ENCODE results near the gene THBS2. TPM values are rescaled to one million over a fixed set of nuclear protein-coding genes. Genes with fewer than 3 reads are reported as not detected.

Gene THBS2
- total RNA-seq, 2 experiments from 2014 or later, result not detected

DNA sequence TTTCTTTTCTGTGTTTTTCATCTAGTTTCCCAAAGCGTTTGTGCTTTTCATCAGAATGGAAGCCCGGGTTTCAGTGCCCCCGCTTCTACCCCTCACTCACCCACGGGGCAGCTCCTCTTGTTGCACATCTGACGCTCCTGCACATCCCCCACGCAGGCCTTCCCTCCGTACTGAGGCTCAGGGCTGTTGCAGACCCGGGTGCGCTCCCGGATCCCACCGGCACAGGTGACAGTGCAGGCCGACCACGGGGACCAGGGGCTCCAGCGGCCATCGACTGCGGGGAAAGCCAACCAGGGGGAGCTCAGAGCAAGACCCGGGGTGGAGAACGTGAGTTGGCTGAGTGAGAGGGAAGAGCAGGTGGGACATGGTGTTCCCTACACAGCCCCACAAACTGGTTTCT is 19.0 kb downstream of the THBS2 start:
- H3K4me3 Mint-ChIP-seq, result no peak overlapping the region

DNA sequence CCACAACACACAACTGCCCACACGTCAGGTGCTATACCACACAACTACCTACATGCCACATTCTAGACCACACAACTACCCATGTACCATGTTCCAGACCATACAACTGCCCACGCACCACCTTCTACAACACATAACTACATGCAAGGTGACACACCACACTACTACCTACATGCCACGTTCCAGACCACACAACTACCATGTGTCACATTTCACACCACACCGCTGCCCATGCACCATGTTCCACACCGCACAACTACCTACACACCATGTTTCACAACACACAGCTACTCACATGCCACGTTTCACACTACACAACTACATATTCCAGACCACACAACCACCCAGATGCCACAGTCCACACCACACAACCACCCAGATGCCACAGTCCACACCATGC is 19.8 kb downstream of the THBS2 start:
- peaks cover 13% of the 10 kb centered on the region for H3K9me3 Mint-ChIP-seq
- no peaks in the 10 kb centered on the region for H3K4me1 Mint-ChIP-seq
- peaks cover 3% of the 10 kb centered on the region for H3K36me3 Mint-ChIP-seq
- H3K4me3 Mint-ChIP-seq, result no peak overlapping the region
- H3K27ac Mint-ChIP-seq, result no peak overlapping the region
- H3K27me3 Mint-ChIP-seq, result no peaks in the 10 kb centered on the region
- no peak for DNase-seq

More for the DNA sequence above, 19.0 kb downstream of the THBS2 start:
- DNase-seq, result no peak
- no peaks in the 10 kb centered on the region for H3K27me3 Mint-ChIP-seq
- peaks cover 13% of the 10 kb centered on the region for H3K9me3 Mint-ChIP-seq
- no peak overlapping the region for H3K27ac Mint-ChIP-seq
- peaks cover 3% of the 10 kb centered on the region for H3K36me3 Mint-ChIP-seq
- no peaks in the 10 kb centered on the region for H3K4me1 Mint-ChIP-seq

DNA sequence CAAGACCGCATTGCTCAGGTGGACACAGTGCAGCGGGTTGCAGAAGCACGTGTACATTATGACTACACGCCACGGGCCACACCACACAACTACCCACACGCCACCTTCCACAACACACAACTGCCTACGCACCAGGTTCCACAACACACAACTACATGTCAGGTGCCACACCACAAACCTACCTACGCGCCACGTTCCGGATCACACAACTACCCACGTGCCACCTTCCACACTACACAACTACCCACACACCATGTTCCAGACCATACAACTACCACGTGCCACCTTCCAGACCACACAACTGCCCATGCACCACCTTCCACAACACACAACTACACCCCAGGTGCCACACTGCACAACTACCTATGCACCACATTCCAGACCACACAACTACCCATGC is 20.5 kb downstream of the THBS2 start:
- Mint-ChIP-seq H3K27ac (no peak overlapping the region), H3K36me3 (peaks cover 3% of the 10 kb centered on the region), H3K4me1 (no peaks in the 10 kb centered on the region), H3K27me3 (no peaks in the 10 kb centered on the region), H3K9me3 (peaks cover 13% of the 10 kb centered on the region), H3K4me3 (no peak overlapping the region)
- no peak for DNase-seq

DNA sequence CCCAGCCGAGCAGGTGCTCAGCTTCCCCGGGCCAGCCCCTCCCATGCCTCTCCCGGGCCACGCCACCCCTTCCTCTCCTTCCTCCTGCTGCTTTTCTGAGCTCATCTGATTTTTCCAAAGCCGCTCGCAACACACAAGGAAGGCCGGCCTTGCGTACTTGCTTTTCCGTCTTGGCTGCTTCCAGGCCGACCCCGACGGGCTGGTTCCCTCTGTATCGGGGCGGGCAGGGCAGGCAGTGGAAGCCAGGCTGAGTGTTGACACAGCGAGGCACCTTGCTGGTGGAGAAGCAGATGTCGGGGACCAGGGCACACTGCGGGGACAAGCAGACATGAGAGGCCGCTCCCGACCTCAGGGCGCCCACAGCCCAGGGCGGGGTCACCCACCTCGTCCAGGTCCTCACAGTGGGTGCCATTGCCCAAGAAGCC is 21.1 kb downstream of the THBS2 start:
- Mint-ChIP-seq H3K36me3 (peaks cover 3% of the 10 kb centered on the region), H3K27ac (no peak overlapping the region), H3K27me3 (no peaks in the 10 kb centered on the region), H3K4me1 (no peaks in the 10 kb centered on the region), H3K4me3 (no peak overlapping the region), H3K9me3 (peaks cover 13% of the 10 kb centered on the region)
- no peak for DNase-seq

DNA sequence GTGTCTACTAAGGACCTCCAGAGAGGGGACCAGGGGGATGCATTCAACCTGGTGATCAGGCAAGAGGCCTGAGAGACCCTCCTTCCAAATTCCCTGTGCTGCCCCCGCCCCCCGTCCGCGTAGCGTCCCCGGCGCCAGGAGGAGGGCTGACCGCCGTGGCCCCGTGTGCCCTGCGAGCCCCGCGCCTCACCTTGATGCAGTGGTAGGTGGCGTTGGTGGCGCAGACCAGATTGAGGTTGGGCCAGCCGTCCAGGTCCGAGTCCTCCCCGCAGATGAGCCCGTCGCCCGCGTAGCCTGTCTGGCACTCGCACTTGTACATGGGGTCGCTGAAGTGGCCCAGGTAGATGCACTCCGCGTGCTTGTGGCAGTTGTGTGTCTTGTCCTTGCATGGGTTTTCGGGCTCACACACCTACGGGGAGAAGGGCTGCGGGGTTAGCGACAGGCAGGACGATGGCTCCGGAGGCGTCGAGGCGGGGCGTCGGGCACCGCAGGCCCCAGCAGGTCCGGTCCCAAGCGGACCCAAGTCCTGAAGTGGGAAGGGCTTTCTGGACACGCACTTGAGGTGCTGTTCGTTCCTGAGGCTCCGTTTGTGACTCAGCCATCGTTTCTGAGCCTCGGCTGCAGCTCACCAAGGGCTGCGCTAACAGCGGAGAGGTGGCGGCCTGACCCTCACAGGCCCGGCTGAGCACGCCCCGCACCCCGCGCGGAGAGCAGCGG is 21.7 kb downstream of the THBS2 start:
- Mint-ChIP-seq H3K36me3 (peaks cover 3% of the 10 kb centered on the region), H3K27ac (no peak overlapping the region), H3K9me3 (peaks cover 13% of the 10 kb centered on the region), H3K27me3 (no peaks in the 10 kb centered on the region), H3K4me1 (no peaks in the 10 kb centered on the region), H3K4me3 (no peak overlapping the region)
- DNase-seq, result no peak

DNA sequence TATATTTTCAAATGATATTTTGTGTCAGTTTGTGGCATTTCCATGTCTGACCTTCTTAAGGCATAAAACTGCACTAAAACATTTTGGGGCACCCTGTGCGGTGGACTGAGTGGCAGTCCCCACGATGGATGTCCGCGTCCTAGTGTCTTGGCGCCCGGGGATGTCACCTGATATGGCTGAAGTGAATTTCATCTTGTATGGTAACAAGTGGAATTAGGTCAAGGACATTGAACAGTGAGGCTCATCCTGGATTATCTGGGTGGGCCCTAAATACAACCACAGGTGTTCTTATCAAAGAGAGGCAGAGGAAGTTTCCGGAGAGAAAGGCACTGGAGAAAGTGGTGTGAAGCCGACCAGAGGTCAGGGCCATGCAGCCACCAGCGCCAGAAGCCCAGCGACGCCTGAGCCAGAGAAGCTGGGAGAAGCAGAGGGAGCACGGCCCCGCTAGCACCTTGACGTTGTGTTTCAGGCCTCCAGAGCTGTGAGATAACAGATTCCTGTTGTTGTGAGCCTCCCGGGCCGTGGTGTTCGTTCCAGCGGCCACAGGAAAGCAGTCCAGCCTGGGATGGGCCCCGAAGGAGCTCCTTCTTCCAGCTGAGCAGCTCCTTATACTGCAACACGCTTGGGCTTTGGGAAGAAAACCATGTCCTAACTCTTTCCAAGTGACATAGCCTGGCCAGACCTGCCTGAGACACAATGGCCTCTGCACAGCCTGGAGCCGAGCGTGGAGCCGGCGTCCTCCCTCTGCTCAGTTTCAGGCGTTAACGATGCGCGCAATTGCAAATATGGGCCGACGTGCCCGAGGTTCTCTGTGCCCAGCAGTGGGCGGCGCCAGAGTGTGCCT is 22.5 kb downstream of the THBS2 start:
- Mint-ChIP-seq H3K9me3 (peaks cover 13% of the 10 kb centered on the region), H3K4me3 (no peak overlapping the region), H3K27me3 (no peaks in the 10 kb centered on the region), H3K36me3 (peaks cover 3% of the 10 kb centered on the region), H3K27ac (no peak overlapping the region), H3K4me1 (no peaks in the 10 kb centered on the region)
- DNase-seq, result no peak

DNA sequence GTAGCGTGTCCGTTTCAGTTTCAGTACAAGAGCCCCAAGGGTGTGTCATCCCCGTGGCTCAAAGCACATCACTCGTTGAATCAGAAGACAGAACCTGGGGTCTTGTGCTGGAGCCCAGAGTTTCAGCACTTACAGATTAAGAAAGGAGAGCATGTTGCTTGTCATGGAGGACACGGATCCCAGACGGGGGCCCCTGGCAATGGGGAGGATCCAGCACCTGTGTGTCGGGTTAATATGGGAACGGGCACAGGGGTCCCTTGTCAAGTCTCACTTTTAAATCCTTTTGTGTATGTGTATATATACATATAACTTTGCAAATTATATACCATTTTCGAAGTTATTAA is 23.4 kb downstream of the THBS2 start:
- Mint-ChIP-seq H3K36me3 (peaks cover 3% of the 10 kb centered on the region), H3K9me3 (peaks cover 13% of the 10 kb centered on the region), H3K27me3 (no peaks in the 10 kb centered on the region), H3K27ac (no peak overlapping the region), H3K4me1 (no peaks in the 10 kb centered on the region), H3K4me3 (no peak overlapping the region)
- no peak for DNase-seq

DNA sequence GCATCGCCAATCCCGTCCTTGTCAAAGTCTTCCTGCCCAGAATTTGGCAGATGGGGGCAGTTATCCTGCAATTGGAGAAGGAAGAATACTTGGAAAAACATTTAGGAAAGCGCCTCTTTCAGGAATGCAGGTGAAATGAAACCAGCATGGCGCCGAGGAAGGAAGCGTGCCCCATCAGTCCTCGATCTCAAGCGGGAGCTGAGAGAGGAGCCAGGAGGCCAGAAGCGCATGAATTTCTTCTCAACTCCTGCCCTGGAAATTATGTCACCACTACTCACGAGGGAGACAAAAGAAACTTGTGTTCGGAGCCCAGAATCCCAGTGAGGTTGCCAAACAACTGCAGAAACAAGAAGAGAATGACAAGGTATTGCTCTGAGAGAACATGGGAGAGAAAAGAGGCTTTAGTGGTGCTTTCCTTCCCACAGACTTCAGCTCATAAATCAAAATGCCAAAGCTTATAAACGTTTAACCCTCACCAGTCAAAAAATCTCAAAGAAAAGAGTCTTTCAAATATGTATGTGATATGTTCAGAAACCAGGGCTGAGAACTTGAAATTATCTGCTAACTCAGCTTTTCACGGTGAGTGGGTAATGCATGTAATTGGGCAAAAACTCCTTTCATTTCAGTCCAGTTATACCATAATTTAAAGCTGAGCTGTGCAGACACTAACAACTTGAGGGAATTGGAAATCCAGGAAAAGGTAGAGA is 23.9 kb downstream of the THBS2 start:
- Mint-ChIP-seq H3K36me3 (peaks cover 3% of the 10 kb centered on the region), H3K27me3 (no peaks in the 10 kb centered on the region), H3K27ac (no peak overlapping the region), H3K4me1 (no peaks in the 10 kb centered on the region), H3K4me3 (no peak overlapping the region), H3K9me3 (peaks cover 13% of the 10 kb centered on the region)
- no peak for DNase-seq

DNA sequence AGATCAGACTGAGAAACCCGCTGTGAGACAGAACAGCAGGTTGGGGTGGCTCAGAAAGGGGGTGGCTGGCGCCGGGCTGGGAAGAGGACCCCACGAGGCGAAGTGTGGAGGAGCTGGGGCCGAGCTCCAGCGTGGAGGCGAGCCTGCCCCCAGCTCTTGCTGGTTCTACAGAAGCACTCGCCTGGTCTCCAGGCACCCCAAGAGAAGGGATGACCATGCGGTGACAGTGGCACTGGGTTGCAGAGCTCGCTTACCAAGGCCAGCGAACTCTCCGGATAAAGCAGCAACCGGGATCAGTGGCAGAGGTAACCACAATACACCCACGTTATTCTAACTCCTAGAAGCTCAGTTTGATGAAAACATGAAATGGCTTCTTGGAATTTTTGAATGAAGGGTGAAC is 26.5 kb downstream of the THBS2 start:
- Mint-ChIP-seq H3K4me3 (no peak overlapping the region), H3K4me1 (no peaks in the 10 kb centered on the region), H3K36me3 (no peaks in the 10 kb centered on the region), H3K27ac (no peak overlapping the region), H3K9me3 (no peaks in the 10 kb centered on the region), H3K27me3 (no peaks in the 10 kb centered on the region)
- DNase-seq, result no peak

DNA sequence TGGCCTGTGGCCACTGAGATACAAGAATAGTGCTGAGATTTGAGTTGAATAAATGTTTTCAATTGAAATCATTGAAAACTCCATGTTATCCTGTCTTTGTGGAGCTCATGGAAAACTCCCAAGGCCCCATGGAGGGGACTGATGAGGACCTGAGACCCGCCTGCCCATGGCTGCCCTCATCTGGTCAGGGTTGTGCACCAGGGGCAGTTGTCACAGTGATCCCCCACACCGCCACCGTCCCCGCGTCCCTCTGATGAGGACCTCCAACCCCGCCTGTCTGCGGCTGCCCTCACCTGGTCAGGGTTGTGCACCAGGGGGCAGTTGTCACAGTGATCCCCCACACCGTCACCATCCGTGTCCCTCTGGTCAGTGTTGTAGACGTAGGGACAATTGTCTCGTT is 27.8 kb downstream of the THBS2 start:
- Mint-ChIP-seq H3K4me1 (no peaks in the 10 kb centered on the region), H3K36me3 (no peaks in the 10 kb centered on the region), H3K27me3 (no peaks in the 10 kb centered on the region), H3K4me3 (no peak overlapping the region), H3K9me3 (no peaks in the 10 kb centered on the region), H3K27ac (no peak overlapping the region)
- no peak for DNase-seq

DNA sequence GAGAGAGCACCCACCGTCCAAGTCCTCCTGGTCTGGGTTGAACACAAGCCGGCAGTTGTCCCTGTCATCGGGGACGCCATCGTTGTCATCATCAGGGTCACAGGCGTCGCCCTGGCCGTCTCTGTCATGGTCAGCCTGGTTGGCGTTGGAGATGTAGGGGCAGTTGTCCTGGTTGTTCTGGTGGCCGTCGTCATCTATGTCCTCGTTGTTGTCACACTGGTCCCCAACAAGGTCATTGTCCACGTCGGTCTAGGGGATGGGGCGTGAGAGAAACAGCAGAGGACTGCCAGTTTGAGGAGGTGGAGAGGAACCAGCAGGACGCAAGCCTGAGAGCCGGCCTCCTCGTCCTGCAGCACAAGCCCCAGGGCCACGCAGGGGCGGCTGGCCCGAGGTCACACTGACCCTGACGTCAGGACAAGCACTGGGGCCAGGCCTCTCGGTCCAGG is 28.5 kb downstream of the THBS2 start:
- no peak for DNase-seq
- Mint-ChIP-seq H3K9me3 (no peaks in the 10 kb centered on the region), H3K27me3 (no peaks in the 10 kb centered on the region), H3K4me3 (no peak overlapping the region), H3K27ac (no peak overlapping the region), H3K36me3 (no peaks in the 10 kb centered on the region), H3K4me1 (no peaks in the 10 kb centered on the region)

DNA sequence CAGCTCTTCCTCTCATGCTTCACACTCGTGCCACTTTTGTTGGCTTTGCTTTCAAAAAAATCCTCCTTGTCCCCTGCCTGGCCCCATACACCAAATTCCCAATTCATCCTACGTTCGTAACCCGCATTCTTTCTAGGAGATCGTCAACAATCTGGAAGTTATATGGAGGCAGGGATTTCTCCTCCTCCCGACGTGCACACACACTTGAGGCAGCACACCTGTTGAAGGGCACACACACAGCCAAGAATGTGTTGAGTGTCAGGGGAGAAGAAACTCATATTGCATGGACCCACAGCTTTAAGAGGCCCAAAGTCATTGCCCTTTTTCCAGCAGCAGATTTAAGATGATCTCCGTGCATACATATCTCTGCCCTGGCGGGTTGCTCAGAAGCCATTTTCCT is 28.9 kb downstream of the THBS2 start:
- Mint-ChIP-seq H3K4me3 (no peak overlapping the region), H3K9me3 (no peaks in the 10 kb centered on the region), H3K4me1 (no peaks in the 10 kb centered on the region), H3K36me3 (no peaks in the 10 kb centered on the region), H3K27ac (no peak overlapping the region), H3K27me3 (no peaks in the 10 kb centered on the region)
- no peak for DNase-seq

DNA sequence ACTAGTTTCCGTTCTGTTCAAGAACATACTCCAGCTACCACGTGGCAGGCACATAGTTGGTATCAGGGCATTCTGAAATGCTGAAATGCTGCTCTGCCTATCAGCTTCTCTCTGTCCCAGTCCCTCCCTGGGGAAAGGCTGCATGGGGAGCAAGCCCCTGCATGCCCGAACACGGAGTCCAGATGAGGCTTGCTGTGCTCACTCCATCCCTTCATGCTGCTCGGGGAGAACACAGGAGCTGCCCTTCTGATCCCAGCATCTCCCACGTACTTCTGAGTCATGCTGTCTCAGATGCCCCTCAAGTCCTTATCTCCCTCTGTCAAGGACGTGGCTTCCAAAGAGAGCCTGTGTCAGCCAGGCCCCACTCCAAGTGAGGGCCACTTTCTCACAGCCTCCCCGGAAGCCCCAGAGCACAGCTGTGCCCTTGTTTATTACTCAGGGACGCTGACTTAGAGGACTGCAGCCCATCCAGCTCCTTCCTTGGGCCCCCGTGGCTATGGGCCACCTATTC is 29.4 kb downstream of the THBS2 start:
- DNase-seq, result no peak
- Mint-ChIP-seq H3K9me3 (no peaks in the 10 kb centered on the region), H3K36me3 (no peaks in the 10 kb centered on the region), H3K4me1 (no peaks in the 10 kb centered on the region), H3K4me3 (no peak overlapping the region), H3K27me3 (no peaks in the 10 kb centered on the region), H3K27ac (no peak overlapping the region)

DNA sequence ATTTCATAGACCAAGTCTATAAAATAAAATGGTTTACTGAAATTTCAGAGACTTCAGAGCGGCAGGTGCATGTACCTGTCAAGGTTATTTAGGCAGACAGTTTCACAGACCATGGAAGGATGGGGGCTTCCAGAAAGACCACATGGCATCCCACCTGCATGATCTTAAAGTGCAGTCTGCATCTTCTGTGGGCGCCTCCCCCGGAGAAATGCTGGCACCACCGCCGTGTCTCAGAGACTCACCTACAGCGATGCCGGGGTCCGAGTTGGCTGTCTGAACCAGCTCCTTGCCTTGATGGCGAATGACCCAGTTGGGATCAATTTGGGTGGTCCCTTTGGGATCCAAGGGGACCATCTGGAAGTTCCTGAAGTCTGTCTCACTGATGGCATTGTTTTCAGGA is 30.6 kb downstream of the THBS2 start:
- H3K4me3 Mint-ChIP-seq, result no peak overlapping the region
- H3K9me3 Mint-ChIP-seq, result peaks cover 8% of the 10 kb centered on the region
- no peaks in the 10 kb centered on the region for H3K4me1 Mint-ChIP-seq
- peaks cover 7% of the 10 kb centered on the region for H3K36me3 Mint-ChIP-seq
- DNase-seq, result no peak
- no peaks in the 10 kb centered on the region for H3K27me3 Mint-ChIP-seq
- no peak overlapping the region for H3K27ac Mint-ChIP-seq

DNA sequence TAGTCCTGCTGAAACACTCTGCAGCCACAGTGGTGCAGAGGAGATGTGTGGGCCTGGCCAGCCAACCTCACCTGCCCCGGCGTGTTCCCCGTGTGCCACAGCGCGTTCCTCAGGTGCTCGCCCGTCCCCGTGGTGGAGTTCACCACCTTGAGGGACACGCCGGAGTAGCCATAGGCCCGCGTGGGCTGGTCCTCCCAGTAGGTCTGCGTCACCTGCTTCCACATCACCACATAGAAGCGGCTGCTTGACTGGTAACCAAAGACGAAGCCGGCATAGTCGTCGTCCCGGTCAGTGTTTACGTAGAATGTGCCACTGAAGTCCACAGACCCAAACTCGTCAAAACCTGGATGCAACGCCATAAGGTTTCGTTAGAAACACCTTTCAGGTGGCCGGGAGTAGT is 31.5 kb downstream of the THBS2 start:
- no peak overlapping the region for H3K4me3 Mint-ChIP-seq
- no peaks in the 10 kb centered on the region for H3K4me1 Mint-ChIP-seq
- H3K9me3 Mint-ChIP-seq, result peaks cover 8% of the 10 kb centered on the region
- no peak for DNase-seq
- H3K36me3 Mint-ChIP-seq, result peaks cover 8% of the 10 kb centered on the region
- no peak overlapping the region for H3K27ac Mint-ChIP-seq
- no peaks in the 10 kb centered on the region for H3K27me3 Mint-ChIP-seq

All from activated naive CD8-positive, alpha-beta T cell treated with anti-CD3 and anti-CD28 coated beads for 36 hours (primary cell).